Vagina (tissue), 2 donors: ENCODE measurements around the gene IGLL5.

Experiments
- CTCF ChIP-seq, 3 experiments: fragments of 450-650 bp in 2 of 3; fragments of 200-600 bp in 1 of 3; sonication (generic) in 1 of 3; IDR thresholded peaks; one replicate each; pipeline ENCODE4 v1.5.1; 2017 to 2019; ENCODE audit warnings: antibody characterized with exemption in 3 of 3, mild to moderate bottlenecking in 2 of 3, moderate library complexity in 2 of 3
- POLR2A ChIP-seq, 2 donors: fragments of 450-650 bp; IDR thresholded peaks; one replicate each; pipeline ENCODE4 v1.6.1; 2017; ENCODE audit warnings: antibody characterized with exemption in 2 of 2, mild to moderate bottlenecking in 2 of 2, moderate library complexity in 2 of 2

- TF ChIP-seq CTCF (IDR thresholded peaks at IDR 0.05) (no peak), POLR2A (IDR thresholded peaks at IDR 0.05) (no peak)
Observed at GRCh38 chr22:22856885-22857606, 30.6 kb upstream of the IGLL5 start.
